Activated CD4-positive, alpha-beta T cell treated with anti-CD3 and anti-CD28 coated beads, Interleukin-2, amount 10 ng/mL, durations not matched to agents 7 days and 5 days (primary cell): ENCODE results near the gene PIEZO1. TPM values are rescaled to one million over a fixed set of nuclear protein-coding genes. Genes with fewer than 3 reads are reported as not detected.
"Not testable (repeated sequence)": the region's sequence is repeated elsewhere in the genome, so short reads cannot be mapped to it uniquely, and the experiment has no call there.

Source experiments
- CTCF ChIA-PET: fragments of 350-600 bp; sonication (Branson Sonifier 250); formaldehyde crosslinking; loops from one replicate; lab custom pipeline; 2021; ENCODE audit warnings: antibody characterized with exemption; lab: Charles Lee
- POLR2A ChIA-PET: fragments of 350-600 bp; sonication (Branson Sonifier 250); formaldehyde crosslinking; loops from one replicate; lab custom pipeline; 2021; ENCODE audit warnings: antibody characterized with exemption; lab: Charles Lee
- DNase-seq: peaks from one replicate; pipeline ENCODE4 v3.0.0-alpha.2; 2020
- H3K27ac Mint-ChIP-seq: one replicate; pipeline ENCODE4 v1.8.0; 2021; ENCODE audit warnings: mild to moderate bottlenecking, moderate library complexity, mixed read lengths
- H3K27me3 Mint-ChIP-seq: one replicate; pipeline ENCODE4 v1.8.0; 2021; ENCODE audit warnings: mixed read lengths
- H3K36me3 Mint-ChIP-seq: one replicate; pipeline ENCODE4 v1.8.0; 2021; ENCODE audit warnings: low read depth, mixed read lengths
- H3K4me1 Mint-ChIP-seq: one replicate; pipeline ENCODE4 v1.8.0; 2021; ENCODE audit warnings: mixed read lengths
- H3K4me3 Mint-ChIP-seq: one replicate; pipeline ENCODE4 v1.8.0; 2021; ENCODE audit warnings: mild to moderate bottlenecking, moderate library complexity, mixed read lengths
- H3K9me3 Mint-ChIP-seq: one replicate; pipeline ENCODE4 v1.8.0; 2021; ENCODE audit warnings: mixed read lengths
- total RNA-seq, 2 experiments: library from RNA; stranded (reverse); gene quantifications; one replicate each; pipeline ENCODE4 v1.2.3, GENCODE V29; 2021

PIEZO1 gene
- total RNA-seq, result 100 to 1,000 TPM; 239 to 303 TPM

DNA sequence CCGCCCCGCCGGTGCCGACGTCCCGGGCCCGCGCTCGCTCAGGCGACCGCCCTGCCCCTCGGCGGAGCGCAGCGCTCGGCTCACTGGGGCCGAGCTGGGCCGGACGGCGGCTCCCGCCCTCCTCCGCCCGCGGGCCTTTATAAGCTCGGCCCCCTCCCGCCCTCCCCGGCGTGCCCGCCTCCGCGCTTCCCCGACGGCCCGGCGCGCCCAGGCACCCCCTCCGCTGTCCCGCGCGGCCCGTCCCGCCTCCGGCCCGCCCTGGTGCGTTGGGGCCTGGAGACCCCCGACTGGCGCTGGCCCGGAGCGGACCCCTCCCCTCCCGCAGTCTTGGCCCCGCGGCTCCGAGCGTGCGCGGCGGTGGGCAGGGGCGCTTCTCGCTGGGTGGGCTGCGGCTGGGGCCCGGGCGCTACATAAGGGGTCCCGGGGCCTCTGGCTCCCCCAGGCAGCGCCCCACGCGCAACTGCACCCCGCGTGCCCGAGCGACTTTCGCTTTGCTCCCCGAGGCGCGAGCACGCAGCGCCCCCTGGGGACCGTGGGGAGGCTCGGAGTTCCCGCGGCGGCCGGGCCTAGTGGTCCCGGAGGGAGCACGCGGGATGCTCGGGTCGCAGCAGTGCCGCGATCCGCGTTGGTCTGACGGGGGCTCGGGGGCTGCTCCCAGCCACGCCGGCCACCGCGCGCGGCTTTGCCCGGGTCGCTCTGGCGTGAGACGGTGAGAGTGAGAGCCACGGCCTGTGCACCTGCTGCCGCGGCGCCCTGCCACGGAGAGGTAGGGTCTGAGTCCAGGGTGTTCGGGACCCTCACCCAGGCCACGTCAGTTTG is at the start of gene PIEZO1:
TSS of gene PIEZO1 (minus strand) at position 115 of the 819 bp plus-strand sequence. CDS start 256 bp downstream, outside the sequence.
- Mint-ChIP-seq H3K4me1 (peaks cover 48% of the 10 kb centered on the region), H3K4me3 (peak within 1 kb of the TSS; percentile 79), H3K9me3 (no peaks in the 10 kb centered on the region), H3K36me3 (peaks cover 11% of the 10 kb centered on the region), H3K27me3 (no peaks in the 10 kb centered on the region), H3K27ac (peak within 1 kb of the TSS; percentile 90)
- peak; percentile 81 for DNase-seq
- POLR2A ChIA-PET, result no interaction called here
- CTCF ChIA-PET, result interaction anchor here (0.7 to 2.7 kb wide), 6 partner anchors 12 to 70 kb away, joined by 3 to 11 read pairs (median 7); no protein-coding TSS in a partner anchor

GRCh38 chr16:88834670-88835069 is 49.6 kb upstream of the PIEZO1 start:
- CTCF ChIA-PET, result interaction anchor here (2.1 kb wide), 1 partner anchor 22 kb away, joined by 4 read pairs; the partner anchor contains the start of genes GALNS and TRAPPC2L
- POLR2A ChIA-PET, result no interaction called here

GRCh38 chr16:88833086-88833485 is 48.1 kb upstream of the PIEZO1 start:
- POLR2A ChIA-PET, result no interaction called here
- CTCF ChIA-PET, result interaction anchor here (0.6 to 2.1 kb wide), 2 partner anchors 24 to 88 kb away, joined by 3 to 4 read pairs; partner anchors contain the start of genes GALNS and TRAPPC2L
- Mint-ChIP-seq H3K27ac (no peak overlapping the region), H3K36me3 (no peaks in the 10 kb centered on the region), H3K9me3 (no peaks in the 10 kb centered on the region), H3K27me3 (no peaks in the 10 kb centered on the region), H3K4me1 (no peaks in the 10 kb centered on the region), H3K4me3 (no peak overlapping the region)
- no peak for DNase-seq

More at GRCh38 chr16:88834670-88835069, 49.6 kb upstream of the PIEZO1 start:
- no peak for DNase-seq
- no peaks in the 10 kb centered on the region for H3K36me3 Mint-ChIP-seq
- no peaks in the 10 kb centered on the region for H3K9me3 Mint-ChIP-seq
- no peak overlapping the region for H3K4me3 Mint-ChIP-seq
- H3K27ac Mint-ChIP-seq, result no peak overlapping the region
- no peaks in the 10 kb centered on the region for H3K27me3 Mint-ChIP-seq
- H3K4me1 Mint-ChIP-seq, result no peaks in the 10 kb centered on the region

- DNase-seq, result no peak
- no peak overlapping the region for H3K27ac Mint-ChIP-seq
- no peaks in the 10 kb centered on the region for H3K36me3 Mint-ChIP-seq
- ChIA-PET POLR2A (no interaction called here), CTCF (no interaction called here)
- no peaks in the 10 kb centered on the region for H3K4me1 Mint-ChIP-seq
- no peak overlapping the region for H3K4me3 Mint-ChIP-seq
- no peaks in the 10 kb centered on the region for H3K27me3 Mint-ChIP-seq
- H3K9me3 Mint-ChIP-seq, result no peaks in the 10 kb centered on the region
Observed at GRCh38 chr16:88831838-88832237, 46.8 kb upstream of the PIEZO1 start.

DNA sequence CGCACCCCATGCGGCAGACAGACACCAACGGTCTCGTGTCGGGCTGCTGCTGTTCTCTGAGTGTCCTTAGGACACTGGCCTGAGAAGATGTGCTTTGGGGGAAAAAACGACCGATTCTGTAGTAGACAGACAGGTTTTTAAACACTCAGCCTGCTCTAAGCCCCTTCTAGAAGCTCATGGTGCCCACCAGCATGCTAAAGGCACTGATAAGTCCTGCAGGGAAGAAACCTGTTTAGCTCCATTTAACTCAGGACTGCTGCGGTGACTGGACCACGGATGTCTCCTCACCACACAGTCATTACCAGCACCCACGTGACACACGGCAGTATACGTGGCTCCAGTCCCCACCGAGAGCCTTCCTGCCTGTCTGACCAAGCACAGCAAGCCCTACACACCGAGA is 45.8 kb upstream of the PIEZO1 start:
- no peaks in the 10 kb centered on the region for H3K27me3 Mint-ChIP-seq
- H3K4me1 Mint-ChIP-seq, result no peaks in the 10 kb centered on the region
- no peak overlapping the region for H3K4me3 Mint-ChIP-seq
- H3K9me3 Mint-ChIP-seq, result no peaks in the 10 kb centered on the region
- ChIA-PET CTCF (interaction anchor here (1.1 kb wide), 1 partner anchor 27 kb away, joined by 3 read pairs; no protein-coding TSS in a partner anchor), POLR2A (no interaction called here)
- H3K36me3 Mint-ChIP-seq, result no peaks in the 10 kb centered on the region
- H3K27ac Mint-ChIP-seq, result no peak overlapping the region
- DNase-seq, result no peak

DNA sequence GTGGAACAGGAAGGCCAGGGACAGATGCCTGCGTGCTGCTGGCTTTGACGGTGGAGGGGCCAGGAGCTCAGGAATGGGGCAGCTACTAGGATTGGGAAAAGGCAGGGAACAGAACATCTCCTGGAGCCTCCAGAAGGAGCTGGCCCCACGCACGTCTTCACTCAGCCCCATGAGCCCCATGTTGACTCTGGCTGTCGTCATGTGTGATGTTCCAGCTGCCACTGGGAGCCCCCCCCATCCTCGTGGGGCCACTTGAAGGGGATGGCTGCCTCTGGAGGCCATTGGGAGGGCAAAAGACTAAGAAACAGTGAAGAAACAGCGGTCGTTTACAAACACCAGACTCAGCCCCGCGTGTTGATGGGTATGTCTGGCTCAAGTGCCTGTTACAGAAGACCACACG is 45.2 kb upstream of the PIEZO1 start:
- Mint-ChIP-seq H3K9me3 (no peaks in the 10 kb centered on the region), H3K4me1 (no peaks in the 10 kb centered on the region), H3K36me3 (no peaks in the 10 kb centered on the region), H3K27me3 (no peaks in the 10 kb centered on the region), H3K27ac (no peak overlapping the region), H3K4me3 (no peak overlapping the region)
- ChIA-PET CTCF (interaction anchor here (1.1 kb wide), 1 partner anchor 28 kb away, joined by 3 read pairs; no protein-coding TSS in a partner anchor), POLR2A (no interaction called here)
- DNase-seq, result no peak

DNA sequence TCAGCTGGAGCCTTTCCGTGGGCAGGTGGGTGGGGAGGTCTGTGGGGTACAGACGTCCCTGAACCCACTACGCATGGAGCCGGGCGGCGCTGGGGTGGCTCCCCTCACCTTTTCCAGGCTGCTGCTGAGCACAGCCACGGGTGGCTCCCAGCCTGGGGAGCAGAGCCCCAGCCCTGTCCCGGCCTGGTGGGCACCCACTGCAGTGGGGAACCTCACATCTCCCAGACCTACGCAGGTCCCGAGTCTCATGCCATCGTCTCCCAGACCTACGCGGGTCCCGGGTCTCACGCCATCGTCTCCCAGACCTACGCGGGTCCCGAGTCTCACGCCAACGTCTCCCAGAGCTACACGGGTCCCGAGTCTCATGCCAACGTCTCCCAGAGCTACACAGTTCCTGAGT is 43.7 kb upstream of the PIEZO1 start:
- no peaks in the 10 kb centered on the region for H3K9me3 Mint-ChIP-seq
- ChIA-PET POLR2A (no interaction called here), CTCF (interaction anchor here (0.6 kb wide), 1 partner anchor 1094 kb away, joined by 3 read pairs; no protein-coding TSS in a partner anchor)
- no peak for DNase-seq
- no peaks in the 10 kb centered on the region for H3K36me3 Mint-ChIP-seq
- H3K27ac Mint-ChIP-seq, result no peak overlapping the region
- H3K27me3 Mint-ChIP-seq, result no peaks in the 10 kb centered on the region
- no peaks in the 10 kb centered on the region for H3K4me1 Mint-ChIP-seq
- no peak overlapping the region for H3K4me3 Mint-ChIP-seq

GRCh38 chr16:88827727-88828126 is 42.7 kb upstream of the PIEZO1 start:
- DNase-seq, result no peak
- CTCF ChIA-PET, result interaction anchor here (0.9 to 1.0 kb wide), 3 partner anchors 11 to 30 kb away, joined by 3 read pairs; no protein-coding TSS in a partner anchor
- H3K36me3 Mint-ChIP-seq, result no peaks in the 10 kb centered on the region
- H3K4me3 Mint-ChIP-seq, result no peak overlapping the region
- H3K9me3 Mint-ChIP-seq, result no peaks in the 10 kb centered on the region
- no peaks in the 10 kb centered on the region for H3K4me1 Mint-ChIP-seq
- no peaks in the 10 kb centered on the region for H3K27me3 Mint-ChIP-seq
- POLR2A ChIA-PET, result no interaction called here
- H3K27ac Mint-ChIP-seq, result no peak overlapping the region

DNA sequence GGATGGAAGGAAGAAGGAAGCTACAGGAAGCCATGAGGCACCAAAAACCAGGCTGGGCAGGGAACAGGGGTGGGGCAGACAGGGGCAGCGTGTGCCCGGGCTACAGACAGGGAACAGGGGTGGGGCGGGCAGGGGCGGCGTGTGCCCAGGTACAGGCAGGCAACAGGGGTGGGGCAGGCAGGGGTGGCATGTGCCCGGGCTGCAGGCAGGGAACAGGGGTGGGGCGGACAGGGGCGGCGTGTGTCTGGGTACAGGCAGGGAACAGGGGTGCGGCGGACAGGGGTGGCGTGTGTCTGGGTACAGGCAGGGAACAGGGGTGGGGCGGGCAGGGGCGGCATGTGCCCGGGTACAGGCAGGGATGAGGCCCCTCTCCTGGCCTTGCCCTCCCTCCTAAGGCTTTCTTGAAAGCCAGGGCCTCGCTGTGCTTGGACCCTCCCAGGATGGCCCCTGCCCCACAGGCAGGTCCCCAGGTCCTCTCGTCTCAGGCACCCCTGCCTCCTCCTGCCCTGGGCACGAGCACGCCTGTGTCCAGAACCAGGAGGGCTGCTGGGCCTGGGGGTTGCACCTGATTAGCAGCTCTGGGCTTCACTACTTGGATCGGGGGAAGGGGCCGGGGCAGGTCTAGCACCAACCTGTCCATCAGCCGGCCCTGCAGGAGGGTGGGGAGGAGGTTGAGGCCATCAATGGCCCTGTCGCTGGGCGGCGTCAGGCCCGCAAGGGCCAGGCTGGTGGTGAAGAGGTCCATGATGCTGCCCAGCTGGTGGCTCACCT is 41.2 kb upstream of the PIEZO1 start:
- Mint-ChIP-seq H3K27me3 (no peaks in the 10 kb centered on the region), H3K9me3 (no peaks in the 10 kb centered on the region), H3K4me1 (no peaks in the 10 kb centered on the region), H3K27ac (no peak overlapping the region), H3K4me3 (no peak overlapping the region), H3K36me3 (no peaks in the 10 kb centered on the region)
- DNase-seq, result no peak
- ChIA-PET POLR2A (no interaction called here), CTCF (interaction anchor here (0.6 kb wide), 1 partner anchor 153 kb away, joined by 4 read pairs; no protein-coding TSS in a partner anchor)

- ChIA-PET POLR2A (no interaction called here), CTCF (no interaction called here)
- Mint-ChIP-seq H3K27ac (no peak overlapping the region), H3K9me3 (no peaks in the 10 kb centered on the region), H3K36me3 (no peaks in the 10 kb centered on the region), H3K27me3 (no peaks in the 10 kb centered on the region), H3K4me3 (no peak overlapping the region), H3K4me1 (no peaks in the 10 kb centered on the region)
- DNase-seq, result no peak
Observed at GRCh38 chr16:88825146-88825545, 40.1 kb upstream of the PIEZO1 start.

GRCh38 chr16:88824256-88825077 is 39.4 kb upstream of the PIEZO1 start:
- Mint-ChIP-seq H3K4me1 (no peaks in the 10 kb centered on the region), H3K9me3 (no peaks in the 10 kb centered on the region), H3K27ac (no peak overlapping the region), H3K36me3 (no peaks in the 10 kb centered on the region), H3K27me3 (no peaks in the 10 kb centered on the region), H3K4me3 (no peak overlapping the region)
- DNase-seq, result no peak
- ChIA-PET POLR2A (no interaction called here), CTCF (no interaction called here)

- CTCF ChIA-PET, H3K4me3 Mint-ChIP-seq, H3K9me3 Mint-ChIP-seq, H3K36me3 Mint-ChIP-seq, H3K27ac Mint-ChIP-seq, H3K27me3 Mint-ChIP-seq, DNase-seq, H3K4me1 Mint-ChIP-seq, POLR2A ChIA-PET: not testable (repeated sequence)
Observed at GRCh38 chr16:88823646-88824045, 38.6 kb upstream of the PIEZO1 start.
